Small intestine (tissue), 7 donors: Measurements from ENCODE around the gene FLYWCH2. TPM values are rescaled to one million over a fixed set of nuclear protein-coding genes. Genes with fewer than 3 reads are reported as not detected.
A peak's percentile ranks its signal among the peaks of the same experiment; 100 is the strongest.
"Not testable (repeated sequence)": the region's sequence is repeated elsewhere in the genome, so short reads cannot be mapped to it uniquely, and the experiment has no call there.

Experiments
- DNase-seq, 2 donors: peaks; one replicate each; pipeline versions ENCODE4 v3.0.0 to v3.0.0-alpha.2; 2013
- FAIRE-seq: peaks from 2 replicates; lab custom pipeline; 2012; peaks lifted over from hg19 to GRCh38; lab: Jason Lieb, UNC
- H3K27ac ChIP-seq, 3 donors: one replicate each; pipeline ENCODE4 v1.5.1; 2013; ENCODE audit warnings: low read length in 2 of 3, mild to moderate bottlenecking in 2 of 3, control low read depth in 1 of 3, inconsistent platforms in 1 of 3, low read depth in 1 of 3, moderate library complexity in 1 of 3
- H3K27me3 ChIP-seq, 3 donors: one replicate each; pipeline ENCODE4 v1.6.1; 2013; ENCODE audit warnings: low read length in 3 of 3, inconsistent platforms in 1 of 3; ENCODE audit not compliant: control insufficient read depth in 3 of 3, insufficient read depth in 3 of 3
- H3K36me3 ChIP-seq, 3 donors: one replicate each; pipeline ENCODE4 v1.6.1; 2013; ENCODE audit warnings: low read length in 3 of 3, inconsistent platforms in 1 of 3, low read depth in 1 of 3, mild to moderate bottlenecking in 1 of 3, moderate library complexity in 1 of 3; ENCODE audit not compliant: control insufficient read depth in 3 of 3, insufficient read depth in 2 of 3
- H3K4me1 ChIP-seq, 3 donors: one replicate each; pipeline ENCODE4 v1.6.1; 2013; ENCODE audit warnings: low read length in 2 of 3, inconsistent platforms in 1 of 3, low read depth in 1 of 3, mild to moderate bottlenecking in 1 of 3, moderate library complexity in 1 of 3; ENCODE audit not compliant: control insufficient read depth in 3 of 3, insufficient read depth in 2 of 3
- H3K4me3 ChIP-seq, 3 donors: one replicate each; pipeline ENCODE4 v1.5.1; 2013; ENCODE audit warnings: low read length in 3 of 3, control low read depth in 1 of 3, inconsistent platforms in 1 of 3, low read depth in 1 of 3, mild to moderate bottlenecking in 1 of 3, moderate library complexity in 1 of 3
- H3K9me3 ChIP-seq, 2 donors: one replicate each; pipeline ENCODE4 v1.6.1; 2013; ENCODE audit warnings: low read depth in 1 of 2, low read length in 1 of 2; ENCODE audit not compliant: control insufficient read depth in 2 of 2, insufficient read depth in 1 of 2
- WGBS, 3 donors: extraction: QIAGEN DNeasy Blood & Tissue Kit; methylation state at CpG; one replicate each; pipeline ENCODE4 v1.1.7; 2013; 5-methylcytosine and 5-hydroxymethylcytosine counted together
- polyA plus RNA-seq, 4 donors: library from polyadenylated mRNA; stranded (reverse) in 3 of 4; unstranded in 1 of 4; fragments of 200-250 nt in 3 of 4; fragments of 120-200 nt in 1 of 4; gene quantifications; one replicate each; pipeline versions ENCODE4 v1.2.1 to v1.2.3, GENCODE V29; 2013
- donor health status: healthy with polysubstance abuse.
- donor health status: control.
- donor health status: control.
- donor health status: Bipolar disorder and iron deficiency.
- donor health status: healthy.

Gene FLYWCH2
- polyA plus RNA-seq, 4 donors: 9.1 to 30.2 (median 23.3) TPM

GRCh38 chr16:2923481-2923880 is 40.5 kb downstream of the FLYWCH2 start:
- Histone ChIP-seq H3K27me3 (no peaks in the 10 kb centered on the region), H3K36me3 (peaks cover 0 to 19% (median 0%) of the 10 kb centered on the region in 3 donors), H3K27ac (no peak overlapping the region), H3K4me1 (peaks cover 0 to 8% (median 0%) of the 10 kb centered on the region in 3 donors), H3K9me3 (no peaks in the 10 kb centered on the region), H3K4me3 (no peak overlapping the region)
- WGBS, 3 donors: 96 to 98% (median 96%) methylated on average over 14 of the region's 14 CpGs
- FAIRE-seq: no peak
- DNase-seq: no peak

DNA sequence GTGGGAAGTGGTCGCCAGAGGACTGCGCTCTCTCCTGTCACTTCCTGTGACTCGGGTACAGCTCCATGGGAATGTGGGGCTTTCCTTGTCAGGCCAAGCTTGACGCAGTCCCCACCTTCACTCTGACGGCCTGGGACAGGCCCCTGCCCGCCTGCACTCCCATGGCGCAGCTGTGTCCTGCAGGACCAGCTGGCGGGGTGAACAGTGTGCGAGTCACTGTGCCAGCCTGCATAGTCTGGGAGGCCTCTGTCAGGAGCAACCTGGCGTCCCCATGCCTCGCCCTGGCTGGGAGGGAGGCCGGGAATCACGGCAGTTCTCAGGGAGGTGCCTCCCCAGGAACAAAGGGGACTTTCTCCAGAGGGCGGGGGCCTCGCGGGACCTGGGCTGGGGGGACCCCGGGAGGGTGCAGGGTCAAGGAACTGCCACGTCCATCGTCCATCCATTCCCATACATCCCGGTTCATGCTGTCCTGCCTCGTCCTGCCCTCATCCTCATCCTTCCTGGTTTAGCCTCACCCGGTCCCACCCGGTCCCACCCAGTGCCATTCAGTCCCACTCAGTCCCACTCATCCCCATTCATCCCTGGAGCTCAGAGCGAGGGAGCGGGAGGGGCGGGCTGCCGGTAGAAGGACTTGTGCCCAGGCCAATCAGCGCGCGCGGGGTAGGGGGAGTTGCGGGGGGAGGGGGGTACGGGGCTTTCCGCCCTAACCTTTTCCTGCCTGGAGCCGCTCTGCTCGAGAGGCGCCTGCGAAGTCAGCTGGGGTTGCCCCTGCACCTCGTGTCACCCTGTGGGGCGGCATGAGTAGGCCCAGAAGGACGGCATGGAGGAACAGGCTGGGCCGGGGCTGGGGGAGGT is 42.1 kb downstream of the FLYWCH2 start:
- peaks cover 0 to 8% (median 0%) of the 10 kb centered on the region in 3 donors for H3K4me1 ChIP-seq
- 75 to 85% (median 79%) methylated on average over 33 to 42 of the region's 42 CpGs for WGBS, 3 donors
- no peak overlapping the region for H3K27ac ChIP-seq
- peaks cover 0 to 30% (median 2%) of the 10 kb centered on the region in 3 donors for H3K36me3 ChIP-seq
- H3K27me3 ChIP-seq: no peaks in the 10 kb centered on the region
- DNase-seq: no peak
- FAIRE-seq: no peak
- H3K4me3 ChIP-seq: no peak overlapping the region
- no peaks in the 10 kb centered on the region for H3K9me3 ChIP-seq

- no peak for FAIRE-seq
- Histone ChIP-seq H3K4me3 (no peak overlapping the region), H3K36me3 (peaks cover 0 to 37% (median 4%) of the 10 kb centered on the region in 3 donors), H3K9me3 (no peaks in the 10 kb centered on the region), H3K4me1 (peaks cover 0 to 8% (median 0%) of the 10 kb centered on the region in 3 donors), H3K27ac (no peak overlapping the region), H3K27me3 (no peaks in the 10 kb centered on the region)
- no peak for DNase-seq
- WGBS, 3 donors: 60 to 75% (median 73%) methylated on average over 9 of the region's 9 CpGs
Measured at GRCh38 chr16:2925951-2926649, 43.1 kb downstream of the FLYWCH2 start.

DNA sequence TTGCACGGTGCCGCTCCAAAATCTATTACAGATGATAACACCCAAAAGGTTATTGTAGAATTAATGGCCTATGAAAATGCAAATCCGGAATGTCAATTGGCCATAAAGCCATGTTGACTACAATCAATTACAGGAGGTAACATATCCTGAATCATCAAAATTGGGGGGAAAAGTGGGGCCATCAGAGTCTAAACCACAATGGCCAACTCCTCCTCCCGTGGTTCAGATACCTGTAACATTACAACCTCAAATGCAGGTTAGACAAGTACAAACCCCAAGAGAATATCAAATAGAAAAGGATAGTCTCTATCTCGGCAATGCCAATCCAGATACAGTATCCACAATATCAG is 43.6 kb downstream of the FLYWCH2 start:
- H3K4me3 ChIP-seq: no peak overlapping the region
- peaks cover 0 to 8% (median 0%) of the 10 kb centered on the region in 3 donors for H3K4me1 ChIP-seq
- FAIRE-seq: no peak
- peaks cover 0 to 38% (median 4%) of the 10 kb centered on the region in 3 donors for H3K36me3 ChIP-seq
- 44 to 66% (median 57%) methylated on average over 5 of the region's 5 CpGs for WGBS, 3 donors
- H3K27ac ChIP-seq: no peak overlapping the region
- H3K9me3 ChIP-seq: no peaks in the 10 kb centered on the region
- DNase-seq: no peak
- H3K27me3 ChIP-seq: no peaks in the 10 kb centered on the region

DNA sequence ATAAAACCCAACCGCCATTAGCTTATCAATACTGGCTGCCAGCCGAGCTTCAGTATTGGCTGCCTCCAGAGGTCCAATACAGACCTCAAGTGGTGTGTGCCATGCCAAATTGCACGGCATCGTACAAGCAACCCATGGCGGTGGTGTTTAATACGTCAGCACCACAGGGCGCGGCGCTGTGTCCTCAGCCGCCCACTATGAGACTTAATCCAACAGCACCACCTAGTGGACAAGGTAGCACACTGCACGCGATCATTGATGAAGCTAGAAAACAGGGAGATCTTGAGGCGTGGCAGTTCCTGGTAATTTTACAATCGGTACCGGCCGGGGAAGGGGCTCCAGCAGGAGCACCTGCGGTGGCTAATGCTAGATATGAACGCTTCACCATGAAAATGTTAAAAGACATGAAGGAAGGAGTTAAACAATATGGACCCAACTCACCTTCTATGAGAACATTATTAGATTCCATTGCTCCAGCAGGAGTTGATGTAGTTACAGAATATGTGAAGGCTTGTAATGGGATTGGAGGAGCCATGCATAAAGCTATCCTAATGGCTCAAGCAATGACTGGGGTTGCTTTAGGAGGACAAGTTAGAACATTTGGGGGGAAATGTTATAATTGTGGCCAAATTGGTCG is 44.1 kb downstream of the FLYWCH2 start:
- Histone ChIP-seq H3K27me3 (no peaks in the 10 kb centered on the region), H3K4me3 (no peak overlapping the region), H3K27ac (no peak overlapping the region), H3K9me3 (no peaks in the 10 kb centered on the region), H3K4me1 (peaks cover 0 to 8% (median 0%) of the 10 kb centered on the region in 3 donors), H3K36me3 (peaks cover 0 to 37% (median 4%) of the 10 kb centered on the region in 3 donors)
- DNase-seq: peak; percentile 93 to 94
- WGBS, 3 donors: 5 to 8% (median 6%) methylated on average over 19 of the region's 19 CpGs
- no peak for FAIRE-seq

GRCh38 chr16:2928151-2928550 is 45.1 kb downstream of the FLYWCH2 start:
- peaks cover 2 to 36% (median 8%) of the 10 kb centered on the region in 3 donors for H3K36me3 ChIP-seq
- not testable (repeated sequence) for H3K9me3 ChIP-seq, DNase-seq, H3K27ac ChIP-seq, FAIRE-seq, H3K4me1 ChIP-seq, H3K4me3 ChIP-seq, H3K27me3 ChIP-seq
- WGBS, 3 donors: 82 to 89% (median 87%) methylated on average over 4 of the region's 4 CpGs

- no peak for DNase-seq
- Histone ChIP-seq H3K4me1 (peaks cover 0 to 8% (median 0%) of the 10 kb centered on the region in 3 donors), H3K27me3 (no peaks in the 10 kb centered on the region), H3K36me3 (peaks cover 2 to 41% (median 12%) of the 10 kb centered on the region in 3 donors), H3K27ac (no peak overlapping the region), H3K9me3 (no peaks in the 10 kb centered on the region), H3K4me3 (no peak overlapping the region)
- 89 to 92% (median 91%) methylated on average over 11 of the region's 11 CpGs for WGBS, 3 donors
- FAIRE-seq: no peak
Measured at GRCh38 chr16:2928796-2929195, 45.8 kb downstream of the FLYWCH2 start.

DNA sequence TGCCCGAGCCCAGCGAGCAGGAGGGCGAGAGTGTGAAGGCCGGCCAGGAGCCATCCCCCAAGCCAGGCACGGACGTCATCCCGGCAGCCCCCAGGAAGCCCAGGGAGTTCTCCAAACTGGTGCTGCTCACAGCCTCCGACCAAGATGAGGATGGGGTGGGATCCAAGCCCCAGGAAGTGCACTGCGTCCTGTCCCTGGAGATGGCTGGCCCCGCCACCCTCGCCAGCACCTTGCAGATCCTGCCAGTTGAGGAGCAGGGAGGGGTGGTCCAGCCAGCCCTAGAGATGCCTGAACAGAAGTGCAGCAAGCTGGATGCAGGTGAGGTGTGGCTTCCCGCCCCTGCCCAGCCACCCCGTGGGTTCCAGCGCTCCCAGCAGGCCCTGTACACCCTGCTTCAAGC is 46.7 kb downstream of the FLYWCH2 start:
- Histone ChIP-seq H3K9me3 (no peaks in the 10 kb centered on the region), H3K27ac (no peak overlapping the region), H3K27me3 (no peaks in the 10 kb centered on the region), H3K36me3 (peaks cover 5 to 44% (median 16%) of the 10 kb centered on the region in 3 donors), H3K4me1 (peaks cover 0 to 8% (median 0%) of the 10 kb centered on the region in 3 donors), H3K4me3 (no peak overlapping the region)
- 92 to 96% (median 93%) methylated on average over 12 to 14 of the region's 14 CpGs for whole genome bisulfite sequencing, 3 donors
- DNase-seq: no peak
- FAIRE-seq: no peak
